HG02970 (cell line): ENCODE measurements around the gene VOPP1.

Experiments
- ATAC-seq: cut with Tn5 transposase; IDR thresholded peaks from one replicate; pipeline ENCODE4 v1.9.1; 2021; ENCODE audit warnings: mild to moderate bottlenecking, moderate library complexity, moderate number of reproducible peaks; ENCODE audit not compliant: unreplicated experiment, low FRiP score

The VOPP1 gene

DNA sequence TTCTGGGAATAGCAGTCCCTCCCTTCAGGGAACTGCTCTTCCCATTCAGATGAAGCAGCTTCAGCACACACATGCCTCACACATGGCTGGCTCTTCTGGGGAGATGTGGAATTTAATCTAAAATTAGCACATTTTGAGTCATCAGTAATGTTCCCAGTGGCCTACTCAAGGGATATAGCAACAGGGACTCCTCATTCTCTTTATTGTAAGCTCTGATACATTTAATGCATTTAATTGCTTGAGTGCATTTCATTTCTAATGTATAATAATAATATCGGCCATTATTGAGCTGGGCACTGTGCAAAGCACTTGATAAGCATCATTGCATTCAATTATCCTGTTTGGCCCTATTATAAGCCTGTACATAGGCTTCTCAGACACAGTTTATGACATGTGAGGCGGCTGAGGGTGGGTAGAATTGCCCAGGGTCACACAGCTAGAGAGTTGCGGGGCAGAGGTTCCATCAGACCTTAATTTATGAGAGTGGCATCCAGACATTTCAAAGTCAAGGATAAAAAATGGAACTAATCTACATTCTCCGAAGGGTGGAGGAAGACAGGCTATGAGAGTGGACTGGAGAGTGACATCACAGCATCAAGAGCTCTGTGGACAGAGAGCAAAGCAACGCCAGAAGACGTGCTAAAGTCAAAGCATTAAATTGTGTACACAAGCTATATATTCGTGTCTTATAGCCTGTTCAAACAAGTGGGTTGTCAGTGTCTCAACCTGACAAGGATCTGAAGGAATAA is 130.4 kb downstream of the VOPP1 start:
- ATAC-seq = no peak

DNA sequence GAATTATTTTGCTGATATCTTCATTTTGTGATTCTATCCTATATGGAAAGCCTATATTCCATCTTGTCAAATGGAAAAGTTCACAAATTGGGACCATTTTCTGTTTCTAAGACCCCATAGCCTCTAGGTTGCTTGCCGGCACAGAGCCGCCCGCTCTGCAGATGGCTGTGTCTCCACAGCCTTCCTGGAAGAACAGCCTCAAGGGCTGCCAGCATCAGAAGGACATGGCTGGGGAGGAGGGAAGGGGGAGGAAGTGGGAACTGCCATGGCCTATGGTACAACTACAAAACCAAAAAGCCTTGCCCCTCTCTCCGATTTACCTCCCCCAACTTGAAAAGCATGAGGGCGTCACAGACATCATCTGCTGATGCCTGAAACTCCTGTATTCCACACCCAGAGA is 131.3 kb downstream of the VOPP1 start:
- ATAC-seq = no peak

DNA sequence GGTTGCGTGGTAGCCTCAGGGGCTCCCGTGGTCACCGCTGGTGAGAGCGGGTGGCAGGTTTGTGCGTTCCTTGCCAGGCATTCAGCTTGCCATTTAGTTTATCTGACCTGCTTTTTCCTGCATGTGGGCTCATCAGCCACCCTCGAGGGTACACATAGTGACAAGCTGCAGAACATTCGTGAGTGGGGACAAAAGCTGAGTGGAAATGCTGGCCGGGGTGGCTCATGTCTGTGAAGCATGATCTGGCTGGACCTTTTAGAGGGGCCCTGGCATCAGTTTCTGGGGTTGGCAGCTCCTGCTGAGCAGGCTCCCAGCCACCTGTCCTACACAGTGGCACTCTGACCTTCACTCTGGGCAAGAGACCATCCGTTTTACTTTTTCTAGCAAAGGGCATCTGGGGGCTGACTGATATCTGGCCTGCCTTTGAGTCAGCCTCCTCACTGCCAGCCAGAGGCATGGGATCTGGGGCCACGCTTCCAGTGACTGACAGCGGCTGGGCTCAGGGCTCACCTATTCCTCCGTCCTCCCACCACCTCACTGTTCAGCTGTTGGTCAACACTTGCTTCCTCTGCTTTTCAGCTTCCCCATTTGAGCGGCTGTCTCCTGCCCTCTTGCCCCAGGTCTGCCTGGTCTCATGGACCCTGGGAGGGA is 132.1 kb downstream of the VOPP1 start:
- ATAC-seq = no peak

DNA sequence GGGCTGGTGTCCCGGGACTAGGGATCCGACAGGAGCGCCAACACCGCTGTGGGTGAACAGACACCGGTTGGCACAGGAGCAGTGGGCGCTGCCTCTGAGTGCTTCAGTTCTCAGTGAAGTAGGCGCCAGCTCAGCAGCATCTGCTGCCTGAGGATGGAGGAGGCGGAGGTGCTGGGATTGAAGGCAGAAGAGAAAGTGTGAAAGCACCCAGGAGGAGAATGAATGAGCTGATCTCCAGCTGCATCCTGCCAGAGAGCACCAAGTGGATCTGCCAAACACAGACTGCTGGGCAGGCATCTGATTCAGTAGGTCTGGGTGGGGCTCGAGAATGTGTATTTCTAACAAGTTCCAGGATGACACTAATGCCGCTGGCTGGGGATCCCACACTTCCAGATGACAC is 132.7 kb downstream of the VOPP1 start:
- ATAC-seq = no peak

DNA sequence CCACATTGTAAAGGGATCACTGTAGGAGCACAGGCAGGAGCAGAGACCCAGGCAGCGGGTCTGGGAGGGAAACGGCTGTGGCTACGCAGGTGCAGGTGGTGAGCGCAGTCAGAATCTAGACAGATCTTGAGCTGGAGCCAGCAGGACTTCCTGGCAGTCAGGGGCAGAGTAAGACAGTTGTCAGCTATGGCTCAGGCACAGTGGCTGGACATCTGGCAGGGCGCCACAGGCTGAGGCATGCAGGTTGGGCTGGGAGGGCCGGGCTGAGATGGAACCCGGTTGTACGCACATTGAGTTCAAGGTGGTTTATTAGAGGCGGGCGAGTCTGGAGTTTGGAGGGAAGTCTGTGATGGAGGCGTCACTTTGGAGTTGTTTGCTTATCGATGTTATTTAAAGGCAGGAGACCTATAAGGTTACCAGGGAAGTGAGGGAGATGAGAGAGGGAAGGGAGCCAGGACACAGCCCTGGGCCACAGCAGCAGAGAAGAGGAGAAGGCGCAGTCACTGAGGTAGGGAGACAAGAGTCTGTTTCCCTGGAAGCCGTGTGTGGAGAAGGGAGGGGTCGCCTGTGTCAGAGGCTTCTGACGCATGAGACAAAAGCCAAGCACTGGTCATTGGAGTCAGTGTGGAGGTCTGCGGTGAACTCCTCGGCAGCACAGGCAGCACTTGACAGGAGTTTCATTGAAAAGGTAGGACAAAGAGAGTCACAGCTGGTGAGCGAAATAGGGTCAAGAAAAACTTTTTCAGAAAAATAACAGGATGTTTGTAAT is 133.4 kb downstream of the VOPP1 start:
- no peak for ATAC-seq

DNA sequence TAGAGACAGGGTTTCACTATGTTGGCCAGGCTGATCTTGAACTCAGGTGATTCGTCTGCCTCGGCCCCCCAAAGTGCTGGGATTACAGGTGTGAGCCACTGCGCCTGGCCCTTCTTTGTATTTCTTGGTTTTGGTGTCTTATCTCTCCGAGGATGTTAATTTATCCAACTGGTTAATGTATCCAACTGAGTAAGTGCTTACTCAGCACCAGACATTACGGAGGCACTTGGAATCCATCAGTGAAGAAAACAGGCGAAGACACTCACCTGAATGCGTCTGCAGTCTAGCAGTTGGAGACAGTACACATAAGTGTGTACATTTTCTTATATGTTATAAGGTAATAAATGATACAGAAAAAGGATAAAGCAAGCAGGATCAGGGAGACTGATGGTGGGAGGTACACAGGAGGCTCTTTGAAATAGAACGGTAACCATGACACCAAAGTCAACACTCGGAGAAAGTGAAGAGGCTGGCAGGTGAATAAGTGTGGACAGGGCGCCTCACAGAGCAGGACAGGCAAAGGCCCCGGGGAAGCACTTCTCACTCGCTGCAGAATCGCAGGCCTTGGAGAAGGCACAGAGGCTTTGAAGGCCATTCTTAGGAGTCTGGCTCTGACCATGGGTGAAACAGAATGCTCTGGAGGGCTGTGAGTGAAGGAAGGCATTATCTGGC is 134.1 kb downstream of the VOPP1 start:
- no peak for ATAC-seq

- no peak for ATAC-seq
These were observed 134.9 kb downstream of the VOPP1 start for GRCh38 chr7:55437375-55437774.

GRCh38 chr7:55436457-55436856 is 135.8 kb downstream of the VOPP1 start:
- ATAC-seq = no peak

- no peak for ATAC-seq
These were observed 136.8 kb downstream of the VOPP1 start for GRCh38 chr7:55435466-55435865.

DNA sequence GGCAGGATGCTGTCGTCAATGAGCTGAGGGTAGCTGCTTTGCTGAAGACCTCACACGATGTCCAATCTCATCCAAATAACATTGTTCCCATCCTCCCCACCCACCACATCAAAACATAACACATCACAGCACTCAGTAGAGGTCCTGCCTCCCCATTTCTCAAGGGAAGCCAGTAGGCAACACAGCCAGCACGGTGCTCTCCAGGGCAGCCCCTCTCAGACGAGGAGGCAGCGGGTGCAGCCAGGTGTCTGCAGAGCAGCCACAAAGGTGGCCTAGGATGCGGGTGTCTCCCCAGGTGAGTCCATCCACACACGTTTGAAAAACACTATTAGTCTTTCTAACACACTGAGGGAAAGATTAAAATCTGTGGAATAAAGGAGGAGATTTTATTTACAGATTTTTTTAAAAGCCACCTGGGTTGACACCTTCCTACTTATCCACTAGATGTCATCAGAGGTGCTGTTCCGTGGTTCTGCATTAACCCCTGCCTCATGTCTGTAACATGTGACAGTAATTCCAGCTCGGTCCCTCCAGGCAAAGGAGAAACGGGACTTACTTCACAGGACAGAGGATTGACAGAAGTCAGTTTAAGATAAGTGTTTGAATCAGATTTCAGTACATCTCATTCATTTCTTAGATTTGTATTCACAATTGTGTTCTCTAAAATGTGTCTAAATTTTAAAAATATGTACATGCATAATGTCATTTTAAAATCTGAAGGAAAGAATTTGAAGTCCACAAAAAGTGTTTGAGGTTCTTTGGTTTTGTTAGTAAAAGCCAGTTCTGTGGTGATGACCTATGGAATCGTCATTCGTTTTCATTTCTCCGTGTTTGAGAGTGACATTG is 139.1 kb downstream of the VOPP1 start:
- ATAC-seq = no peak

- ATAC-seq = no peak
These were observed 139.8 kb downstream of the VOPP1 start for GRCh38 chr7:55432506-55432905.

GRCh38 chr7:55431898-55432297 is 140.4 kb downstream of the VOPP1 start:
- ATAC-seq = no peak

- no peak for ATAC-seq
These were observed 142.3 kb downstream of the VOPP1 start for GRCh38 chr7:55429835-55430499.

DNA sequence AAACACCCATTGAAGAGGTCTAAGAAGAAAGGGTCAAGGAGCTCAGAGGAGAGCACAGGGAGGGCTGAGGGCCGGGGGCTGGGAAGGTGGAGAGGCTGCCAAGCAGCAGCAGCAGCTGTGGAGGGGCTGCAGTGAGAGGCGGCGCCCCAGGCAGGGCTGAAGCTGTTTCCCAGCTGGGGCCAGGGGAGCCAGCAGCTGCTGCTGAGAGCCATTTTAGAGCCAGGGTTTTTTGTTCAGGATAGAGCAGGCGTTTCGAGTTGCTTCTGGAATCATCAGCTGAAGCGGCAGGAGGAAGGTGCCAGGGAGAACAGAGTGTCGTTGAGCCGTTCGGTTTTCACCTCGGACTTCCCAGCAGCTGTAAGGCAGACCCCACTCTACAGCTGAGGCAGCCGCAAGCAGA is 144.5 kb downstream of the VOPP1 start:
- no peak for ATAC-seq

- ATAC-seq = no peak
These were observed 145.0 kb downstream of the VOPP1 start for GRCh38 chr7:55427342-55427741.

GRCh38 chr7:55426676-55427075 is 145.6 kb downstream of the VOPP1 start:
- ATAC-seq = no peak

DNA sequence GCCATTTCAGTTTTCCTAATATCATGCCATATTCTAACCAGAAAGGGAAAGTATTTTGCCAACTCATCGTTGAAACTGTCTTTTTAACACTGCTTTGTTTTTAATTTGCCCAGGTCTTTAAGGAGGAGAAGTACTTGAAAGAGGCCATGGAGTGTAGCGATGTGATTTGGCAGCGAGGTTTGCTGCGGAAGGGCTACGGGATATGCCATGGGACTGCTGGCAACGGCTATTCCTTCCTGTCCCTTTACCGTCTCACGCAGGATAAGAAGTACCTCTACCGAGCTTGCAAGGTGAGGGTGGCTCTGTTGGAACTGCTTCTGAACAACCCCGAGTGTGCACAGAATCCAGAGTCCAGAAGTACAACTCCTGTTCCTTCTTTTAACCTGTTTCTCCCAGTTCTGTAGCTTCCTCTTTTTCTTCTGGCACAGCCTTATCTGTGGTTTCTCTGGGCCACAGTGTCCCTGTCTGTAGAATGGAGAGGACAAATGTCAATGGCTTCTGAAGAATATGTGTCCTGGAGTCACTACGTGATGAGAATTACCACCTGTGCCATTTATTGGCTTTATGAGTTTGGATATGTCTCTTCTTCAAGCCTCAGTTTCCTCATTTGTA is 147.1 kb downstream of the VOPP1 start:
- ATAC-seq = no peak

GRCh38 chr7:55423891-55424290 is 148.4 kb downstream of the VOPP1 start:
- no peak for ATAC-seq

- no peak for ATAC-seq
These were observed 149.0 kb downstream of the VOPP1 start for GRCh38 chr7:55423277-55423711.
